Raji (cell line): Measurements from ENCODE around the gene HAND1.

Source experiments
- POLR2A ChIP-seq: IDR thresholded peaks from 2 replicates; pipeline ENCODE4 v1.6.1; 2011; ENCODE audit warnings: low read depth, low read length, control low read depth; ENCODE audit not compliant: insufficient read depth

The HAND1 gene

DNA sequence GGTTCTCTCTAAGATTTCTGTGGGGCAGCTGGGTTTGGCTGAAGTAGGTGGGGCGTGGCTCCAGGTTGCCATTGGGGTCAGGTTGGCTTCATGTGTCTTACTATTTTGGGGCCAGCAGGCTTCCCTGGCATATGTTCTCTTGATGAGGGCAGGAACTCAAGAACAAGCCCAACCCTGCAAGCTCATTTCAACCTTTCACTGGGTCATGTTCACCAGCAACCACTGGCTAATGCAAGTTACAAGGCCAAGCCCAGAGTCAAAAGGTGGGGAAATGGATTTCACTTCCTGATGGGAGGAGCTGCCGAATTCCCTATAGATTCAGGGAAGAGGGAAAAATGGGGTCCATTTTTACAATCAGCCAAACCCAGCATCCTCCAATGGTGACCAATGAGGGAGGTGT, 34.0 kb upstream of the HAND1 start:
- TF ChIP-seq POLR2A, result no peak

GRCh38 chr5:154509784-154510555, 31.9 kb upstream of the HAND1 start:
- TF ChIP-seq POLR2A, result no peak

DNA sequence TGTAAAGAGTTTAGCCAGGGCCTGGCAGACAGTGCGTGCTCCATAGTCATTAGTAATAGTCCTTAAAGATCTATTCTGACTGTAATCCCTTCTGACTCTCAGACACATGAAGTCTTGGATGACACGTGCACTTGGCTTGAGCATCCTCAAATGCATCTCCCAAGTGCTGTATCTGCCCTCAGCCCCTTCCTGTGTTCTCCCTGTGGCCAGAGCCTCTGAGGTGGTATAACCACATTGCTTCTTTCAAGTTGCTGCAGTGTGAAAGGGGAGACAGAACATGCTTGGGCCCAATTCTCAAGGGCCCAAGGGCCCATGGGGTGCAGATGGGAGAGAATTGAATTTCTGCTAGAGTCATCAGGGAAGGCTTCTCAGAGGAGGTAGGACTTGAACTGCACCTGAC, 30.1 kb upstream of the HAND1 start:
- TF ChIP-seq POLR2A, result no peak

DNA sequence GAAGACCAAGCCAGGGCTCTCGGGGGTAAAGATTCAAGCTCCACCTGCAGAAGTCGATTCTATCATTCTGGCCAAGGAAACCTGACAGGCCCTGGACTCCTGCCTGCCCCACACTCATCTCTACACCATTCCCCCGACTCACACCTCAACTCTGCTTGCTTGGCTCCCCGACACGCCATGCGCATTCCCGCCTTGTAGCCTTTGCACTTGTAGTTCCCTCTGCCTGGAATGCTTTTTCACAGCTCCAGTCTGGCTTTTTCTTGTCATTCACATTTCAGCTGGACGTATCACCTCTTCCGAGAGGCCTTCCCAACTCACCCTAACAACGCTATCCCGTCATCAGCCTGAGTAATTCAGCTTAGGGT, 28.7 kb upstream of the HAND1 start:
- TF ChIP-seq POLR2A, result no peak

DNA sequence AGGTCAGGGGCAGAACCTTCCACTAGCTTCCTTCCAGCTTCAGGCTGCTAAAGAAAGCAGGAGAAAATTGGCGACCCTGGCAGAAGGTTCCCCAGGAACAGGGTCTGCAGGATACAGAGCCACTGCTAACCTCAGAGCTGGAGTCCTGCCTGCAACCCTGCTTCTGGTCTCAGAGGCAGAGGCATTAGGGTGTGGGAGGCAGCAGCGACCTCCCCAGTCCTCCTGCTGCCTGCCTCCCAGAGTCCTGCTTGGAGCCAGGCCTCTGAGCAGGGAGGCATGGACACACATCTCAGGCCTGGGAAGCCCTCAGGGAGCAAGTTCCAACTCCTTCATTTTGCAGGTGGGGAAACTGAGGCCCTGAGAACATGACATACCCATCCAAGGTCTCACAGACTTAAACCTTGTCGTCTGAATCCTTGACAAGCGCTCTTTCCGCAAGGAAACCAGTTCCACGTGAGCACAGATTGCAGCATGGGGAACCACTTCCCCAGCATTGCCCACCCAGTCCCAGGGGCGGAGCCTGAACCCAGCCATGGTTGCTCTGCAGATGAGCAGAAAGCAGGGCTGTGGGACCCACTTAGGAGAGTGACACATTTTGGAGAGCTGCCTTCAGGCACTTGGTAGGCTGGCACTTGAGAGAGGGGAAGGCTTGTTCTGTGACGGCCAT, 28.2 kb upstream of the HAND1 start:
- no peak for TF ChIP-seq POLR2A

GRCh38 chr5:154505567-154505966, 27.5 kb upstream of the HAND1 start:
- no peak for TF ChIP-seq POLR2A

- TF ChIP-seq POLR2A, result no peak
Observed at GRCh38 chr5:154503698-154504039, 25.6 kb upstream of the HAND1 start.

DNA sequence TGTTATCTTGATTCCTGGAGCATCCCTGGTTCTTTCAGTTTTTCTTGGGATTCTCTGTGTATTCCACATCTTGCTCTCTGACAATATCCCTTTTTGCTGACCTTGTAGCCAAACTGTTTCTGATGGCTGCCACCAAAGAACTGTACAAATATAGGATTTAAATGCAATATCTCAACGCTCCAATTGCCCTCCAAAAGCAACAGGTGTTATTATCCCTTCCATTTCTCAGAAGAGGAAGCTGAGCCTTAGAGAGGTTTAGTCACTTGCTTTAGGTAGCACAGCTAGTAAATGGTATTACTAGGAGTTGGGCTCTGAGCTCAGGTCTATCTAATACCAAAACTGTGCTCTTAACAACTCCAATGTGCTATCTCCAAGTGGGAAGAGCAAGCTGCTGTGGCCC, 24.2 kb upstream of the HAND1 start:
- no peak for TF ChIP-seq POLR2A

DNA sequence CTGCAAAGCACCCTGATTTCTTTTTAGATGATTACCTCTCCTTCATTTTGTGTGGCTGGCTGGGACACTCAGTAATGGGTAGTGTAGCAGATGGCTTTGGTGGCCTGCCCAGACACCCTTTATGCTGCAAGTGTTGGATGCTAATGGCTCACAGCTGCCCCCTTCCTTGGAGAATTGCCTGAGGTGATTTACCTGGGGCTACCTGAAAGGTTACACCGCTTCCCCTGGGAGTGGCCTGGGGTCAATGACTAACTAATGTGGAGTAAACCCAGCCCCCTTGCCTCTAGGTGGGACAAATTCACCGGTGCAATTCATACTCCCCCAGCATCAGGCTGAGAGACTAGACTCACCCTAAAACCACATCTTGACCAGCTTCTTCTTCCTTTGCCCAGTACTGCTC, 23.5 kb upstream of the HAND1 start:
- no peak for TF ChIP-seq POLR2A

- no peak for TF ChIP-seq POLR2A
Observed at GRCh38 chr5:154498994-154499393, 21.0 kb upstream of the HAND1 start.

DNA sequence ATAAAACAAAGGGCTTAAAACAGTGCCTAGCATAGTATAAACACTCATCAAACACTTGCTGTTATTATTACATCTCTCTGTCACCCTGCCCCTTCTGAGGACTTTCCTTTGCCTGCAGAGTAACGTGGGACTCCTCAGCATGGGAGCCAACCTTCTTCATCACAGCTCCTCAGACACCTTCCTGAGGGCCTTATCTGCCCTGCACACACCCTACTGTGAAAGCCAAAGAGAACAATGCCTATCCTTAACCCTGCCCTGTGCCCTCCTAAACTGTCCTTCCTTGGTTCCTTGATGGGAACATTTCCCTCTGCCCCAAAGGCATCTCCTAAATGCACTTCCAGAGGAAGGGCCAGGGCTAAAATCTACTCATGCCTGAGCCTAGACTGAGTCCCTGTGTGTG, 20.6 kb upstream of the HAND1 start:
- TF ChIP-seq POLR2A, result no peak

DNA sequence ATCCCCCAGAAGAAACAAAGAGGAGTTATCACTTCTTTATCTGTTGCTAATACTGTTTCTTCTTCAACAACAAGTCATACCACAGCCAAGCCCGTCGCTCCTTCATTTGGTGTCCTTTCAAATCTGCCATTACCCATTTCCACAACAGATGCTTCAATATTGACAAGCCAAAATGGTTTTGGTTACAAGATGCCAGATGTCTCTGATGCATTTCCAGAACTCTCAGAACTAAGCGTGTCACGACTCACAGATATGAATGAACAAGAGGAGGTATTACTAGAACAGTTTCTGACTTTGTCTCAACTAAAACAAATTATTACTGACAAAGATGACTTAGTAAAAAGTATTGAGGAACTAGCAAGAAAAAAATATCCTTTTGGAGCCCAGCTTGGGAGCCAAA, 16.0 kb upstream of the HAND1 start:
- no peak for TF ChIP-seq POLR2A

- TF ChIP-seq POLR2A, result no peak
Observed at GRCh38 chr5:154493274-154493673, 15.2 kb upstream of the HAND1 start.

- TF ChIP-seq POLR2A, result no peak
Observed at GRCh38 chr5:154491941-154492340, 13.9 kb upstream of the HAND1 start.

DNA sequence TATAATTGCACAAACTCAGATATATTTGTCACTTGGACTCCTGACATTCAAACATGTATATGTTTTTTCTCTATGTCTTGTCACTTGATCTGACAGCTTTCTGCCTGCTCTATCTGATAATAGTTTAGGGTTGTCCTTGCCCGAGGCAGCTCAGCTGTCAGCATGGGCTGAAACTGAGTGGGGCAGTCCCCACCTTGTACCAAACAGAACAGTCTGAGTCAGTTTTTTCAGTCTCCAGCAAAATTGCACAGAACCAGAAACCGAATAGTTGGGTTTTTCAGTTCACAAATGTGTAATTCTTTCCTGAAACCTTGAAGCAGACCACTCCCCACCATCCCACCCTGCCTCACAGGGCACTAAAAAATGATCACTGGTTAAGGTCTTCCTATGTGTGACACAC, 9.5 kb upstream of the HAND1 start:
- no peak for TF ChIP-seq POLR2A

GRCh38 chr5:154486427-154486866, 8.4 kb upstream of the HAND1 start:
- TF ChIP-seq POLR2A, result no peak
